HEK293T (cell line): Measurements from ENCODE around the gene SPOUT1.

Source experiments
- CTCF ChIA-PET: fragments of 350-600 bp; formaldehyde crosslinking; extraction: SDS; loops from one replicate; lab custom pipeline; 2021; ENCODE audit warnings: antibody characterized with exemption, inconsistent platforms; lab: Yijun Ruan, JAX
- POLR2A ChIA-PET: fragments of 350-600 bp; formaldehyde crosslinking; extraction: SDS; loops from one replicate; lab custom pipeline; 2020; ENCODE audit warnings: antibody characterized with exemption, inconsistent platforms; lab: Yijun Ruan, JAX
- DNase-seq: peaks from one replicate; pipeline ENCODE4 v3.0.0; 2012; ENCODE audit warnings: mixed read lengths; ENCODE audit errors: extremely low spot score
- ARNT ChIP-seq: fragments of 450-650 bp; IDR thresholded peaks from 2 replicates; pipeline ENCODE4 v1.6.1; 2017; ENCODE audit warnings: mild to moderate bottlenecking
- BHLHE40 ChIP-seq: fragments of 450-650 bp; IDR thresholded peaks from 2 replicates; pipeline ENCODE4 v1.6.1; 2016; ENCODE audit warnings: mild to moderate bottlenecking, moderate library complexity, borderline replicate concordance
- CTBP1 ChIP-seq: fragments of 450-650 bp; IDR thresholded peaks from 2 replicates; pipeline ENCODE4 v1.6.1; 2016; ENCODE audit warnings: borderline replicate concordance
- ELF4 ChIP-seq: fragments of 450-650 bp; IDR thresholded peaks from 2 replicates; pipeline ENCODE4 v1.6.1; 2017; ENCODE audit warnings: antibody characterized with exemption
- FOXA1 ChIP-seq: fragments of 450-650 bp; IDR thresholded peaks from 2 replicates; pipeline ENCODE4 v1.6.1; 2016; ENCODE audit warnings: mild to moderate bottlenecking
- FOXK2 ChIP-seq: fragments of 450-650 bp; IDR thresholded peaks from 2 replicates; pipeline ENCODE4 v1.6.1; 2016; ENCODE audit warnings: mild to moderate bottlenecking
- FOXM1 ChIP-seq: fragments of 450-650 bp; IDR thresholded peaks from 2 replicates; pipeline ENCODE4 v1.6.1; 2017; ENCODE audit warnings: mild to moderate bottlenecking, borderline replicate concordance
- HDGF ChIP-seq: fragments of 450-650 bp; IDR thresholded peaks from 2 replicates; pipeline ENCODE4 v1.6.1; 2017; ENCODE audit warnings: antibody characterized with exemption, borderline replicate concordance
- L3MBTL2 ChIP-seq: fragments of 450-650 bp; conservative IDR thresholded peaks from 2 replicates; pipeline ENCODE4 v1.6.1; 2016; ENCODE audit warnings: mild to moderate bottlenecking
- LEF1 ChIP-seq: fragments of 450-650 bp; IDR thresholded peaks from 2 replicates; pipeline ENCODE4 v1.6.1; 2017; ENCODE audit warnings: mild to moderate bottlenecking, borderline replicate concordance
- NFRKB ChIP-seq: fragments of 450-650 bp; IDR thresholded peaks from 2 replicates; pipeline ENCODE4 v1.6.1; 2016; ENCODE audit warnings: mild to moderate bottlenecking, moderate library complexity
- SP1 ChIP-seq: fragments of 450-650 bp; IDR thresholded peaks from 2 replicates; pipeline ENCODE4 v1.6.1; 2017
- SUZ12 ChIP-seq: fragments of 450-650 bp; IDR thresholded peaks from 2 replicates; pipeline ENCODE4 v1.6.1; 2016; ENCODE audit warnings: mild to moderate bottlenecking
- TARDBP ChIP-seq: fragments of 450-650 bp; IDR thresholded peaks from 2 replicates; pipeline ENCODE4 v1.6.1; 2016
- ZNF384 ChIP-seq: fragments of 450-650 bp; IDR thresholded peaks from 2 replicates; pipeline ENCODE4 v1.6.1; 2016
- TF ChIP-seq, protein P1 (sequence below): fragments of 450-650 bp; IDR thresholded peaks from 2 replicates; pipeline ENCODE4 v1.6.1; 2016

Gene SPOUT1

DNA sequence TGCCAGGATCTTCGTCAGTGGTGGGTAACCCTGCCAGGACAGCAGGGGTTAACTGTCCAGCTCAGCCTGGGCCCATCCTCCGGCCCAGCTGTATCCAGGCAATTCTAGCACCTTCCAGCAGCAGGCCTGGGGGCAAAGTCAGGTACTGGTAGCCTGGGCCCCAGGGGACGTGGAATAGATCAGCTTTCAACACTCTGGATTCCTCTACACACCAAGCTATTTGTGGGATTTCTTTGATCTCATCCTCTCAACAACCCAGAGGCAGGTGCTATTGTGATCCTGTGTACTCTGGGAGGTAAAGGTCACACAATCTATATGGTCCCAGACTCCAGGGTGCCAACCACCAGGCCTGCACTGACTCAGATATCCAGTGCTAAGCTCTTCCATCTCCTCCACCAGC is 8.7 kb upstream of the SPOUT1 start:
- CTCF ChIA-PET, result interaction anchor here (1.2 kb wide), 1 partner anchor 14 kb away, joined by 3 read pairs; no protein-coding TSS in a partner anchor
- DNase-seq, result no peak
- POLR2A ChIA-PET, result interaction anchor here (0.9 kb wide), 1 partner anchor 9 kb away, joined by 3 read pairs; the partner anchor contains the start of gene SPOUT1
- TF ChIP-seq NFRKB, result no peak
- TF ChIP-seq HDGF, result no peak
- TF ChIP-seq LEF1, result no peak
- no peak for TF ChIP-seq ELF4
- TF ChIP-seq L3MBTL2, result no peak
- no peak for TF ChIP-seq SP1
- no peak for TF ChIP-seq FOXK2
- TF ChIP-seq BHLHE40, result no peak
- no peak for TF ChIP-seq CTBP1
- TF ChIP-seq ARNT, result no peak
- TF ChIP-seq FOXA1, result no peak
- TF ChIP-seq FOXM1, result no peak
- TF ChIP-seq, protein P1, sequence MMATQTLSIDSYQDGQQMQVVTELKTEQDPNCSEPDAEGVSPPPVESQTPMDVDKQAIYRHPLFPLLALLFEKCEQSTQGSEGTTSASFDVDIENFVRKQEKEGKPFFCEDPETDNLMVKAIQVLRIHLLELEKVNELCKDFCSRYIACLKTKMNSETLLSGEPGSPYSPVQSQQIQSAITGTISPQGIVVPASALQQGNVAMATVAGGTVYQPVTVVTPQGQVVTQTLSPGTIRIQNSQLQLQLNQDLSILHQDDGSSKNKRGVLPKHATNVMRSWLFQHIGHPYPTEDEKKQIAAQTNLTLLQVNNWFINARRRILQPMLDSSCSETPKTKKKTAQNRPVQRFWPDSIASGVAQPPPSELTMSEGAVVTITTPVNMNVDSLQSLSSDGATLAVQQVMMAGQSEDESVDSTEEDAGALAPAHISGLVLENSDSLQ, result no peak
- no peak for TF ChIP-seq ZNF384
- TF ChIP-seq TARDBP, result no peak
- no peak for TF ChIP-seq SUZ12

DNA sequence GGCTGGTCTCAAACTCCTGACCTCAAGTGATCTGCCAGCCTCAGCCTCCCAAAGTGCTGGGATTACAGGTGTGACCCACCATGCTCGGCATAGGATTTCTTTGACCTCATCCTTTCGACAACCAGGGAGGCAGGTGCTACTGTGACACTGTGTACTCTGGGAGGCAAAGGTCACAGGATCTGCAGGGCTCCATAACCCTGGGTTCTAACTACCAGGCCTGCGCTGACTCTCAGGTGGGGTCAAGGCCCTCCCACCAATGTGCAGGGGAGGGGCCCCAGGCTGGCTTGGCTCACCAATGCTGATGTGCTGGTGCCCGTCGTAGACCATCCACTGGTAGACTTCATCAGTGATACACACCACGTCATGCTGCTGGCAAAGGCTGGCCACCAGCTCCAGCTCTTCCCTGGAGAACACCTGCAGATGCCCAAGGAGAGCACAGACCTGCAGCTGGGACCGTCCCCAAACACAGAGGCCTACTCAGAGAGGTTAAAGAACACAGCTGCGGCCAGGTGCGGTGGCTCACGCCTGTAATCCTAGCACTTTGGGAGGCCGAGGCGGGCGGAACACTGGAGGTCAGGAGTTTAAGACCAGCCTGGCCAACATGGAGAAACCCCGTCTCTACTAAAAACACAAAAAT is 7.0 kb upstream of the SPOUT1 start:
- TF ChIP-seq, protein P1, result no peak
- TF ChIP-seq FOXA1 (no peak), ZNF384 (no peak), SUZ12 (no peak), LEF1 (no peak), FOXM1 (no peak), HDGF (no peak), TARDBP (no peak), ARNT (no peak), ELF4 (no peak)
- CTCF ChIA-PET, result no interaction called here
- DNase-seq, result peak; percentile 2
- POLR2A ChIA-PET, result no interaction called here

DNA sequence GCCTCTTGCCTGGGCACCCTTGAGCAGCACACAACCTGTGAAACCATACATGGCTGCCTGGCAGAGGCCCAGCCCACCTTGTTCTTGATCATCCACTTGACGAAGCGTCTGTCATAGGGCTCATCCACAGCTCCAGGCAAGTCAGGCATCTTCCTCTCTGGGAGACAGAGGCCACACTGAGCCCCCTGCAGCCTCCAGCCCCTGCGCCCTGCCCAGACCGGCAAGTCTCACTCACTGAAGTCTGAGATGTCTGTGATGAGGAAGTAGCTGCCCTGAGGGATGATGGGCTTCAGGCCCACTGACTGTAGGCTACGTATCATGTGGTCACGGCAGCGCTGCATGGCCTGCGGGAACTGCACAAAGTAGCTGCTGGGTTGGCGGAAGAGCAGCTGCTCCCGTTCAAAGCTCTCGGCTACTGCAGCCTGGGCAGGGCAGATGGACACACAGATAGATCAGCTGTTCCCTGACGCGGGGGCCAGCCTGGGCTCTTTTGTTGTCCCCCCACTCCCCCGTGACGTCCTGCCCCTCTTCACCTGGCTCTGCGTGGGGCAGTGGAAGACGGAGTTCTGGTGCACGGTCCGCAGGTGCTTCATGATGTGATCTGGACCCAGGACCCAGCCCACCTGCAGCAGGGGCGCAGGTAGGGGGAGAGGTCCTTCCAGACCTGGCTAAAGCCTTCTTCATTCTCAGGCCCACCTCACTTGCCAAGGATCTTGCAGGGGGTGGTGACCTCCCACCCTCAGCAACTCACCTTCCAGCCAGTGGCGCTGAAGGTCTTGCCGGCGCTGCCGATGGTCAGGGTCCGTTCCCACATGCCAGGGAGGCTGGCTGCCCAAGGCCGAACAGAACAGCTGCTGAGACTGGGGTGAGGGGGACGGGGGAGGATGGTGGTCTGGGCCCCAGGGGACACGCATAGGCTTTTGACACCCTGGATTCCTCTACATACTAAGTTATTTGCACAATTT is 5.9 kb upstream of the SPOUT1 start:
- ChIA-PET POLR2A (no interaction called here), CTCF (no interaction called here)
- TF ChIP-seq SUZ12 (no peak), ZNF384 (no peak)
- DNase-seq, result no peak

DNA sequence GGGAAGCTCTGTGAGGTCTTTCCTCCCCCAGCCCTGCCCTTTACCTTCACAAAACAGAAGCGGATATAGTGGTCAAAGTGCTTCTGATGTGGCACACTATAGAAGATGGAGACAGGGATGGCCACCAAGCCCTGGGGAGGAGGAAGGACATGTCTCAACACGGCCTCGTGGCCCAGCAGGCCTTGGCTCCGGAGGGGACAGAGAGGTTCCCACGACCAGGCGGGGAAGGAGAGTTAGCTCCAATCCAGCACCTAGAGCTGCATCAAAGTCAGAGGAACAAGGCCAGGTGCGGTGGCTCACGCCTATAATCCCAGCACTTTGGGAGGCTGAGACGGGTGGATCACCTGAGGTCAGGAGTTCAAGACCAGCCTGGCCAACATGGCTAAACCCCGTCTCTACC is 4.1 kb upstream of the SPOUT1 start:
- TF ChIP-seq NFRKB (no peak), L3MBTL2 (no peak), CTBP1 (no peak), FOXM1 (no peak), ZNF384 (no peak)
- TF ChIP-seq, protein P1, result no peak
- POLR2A ChIA-PET, result no interaction called here
- CTCF ChIA-PET, result no interaction called here
- no peak for DNase-seq

DNA sequence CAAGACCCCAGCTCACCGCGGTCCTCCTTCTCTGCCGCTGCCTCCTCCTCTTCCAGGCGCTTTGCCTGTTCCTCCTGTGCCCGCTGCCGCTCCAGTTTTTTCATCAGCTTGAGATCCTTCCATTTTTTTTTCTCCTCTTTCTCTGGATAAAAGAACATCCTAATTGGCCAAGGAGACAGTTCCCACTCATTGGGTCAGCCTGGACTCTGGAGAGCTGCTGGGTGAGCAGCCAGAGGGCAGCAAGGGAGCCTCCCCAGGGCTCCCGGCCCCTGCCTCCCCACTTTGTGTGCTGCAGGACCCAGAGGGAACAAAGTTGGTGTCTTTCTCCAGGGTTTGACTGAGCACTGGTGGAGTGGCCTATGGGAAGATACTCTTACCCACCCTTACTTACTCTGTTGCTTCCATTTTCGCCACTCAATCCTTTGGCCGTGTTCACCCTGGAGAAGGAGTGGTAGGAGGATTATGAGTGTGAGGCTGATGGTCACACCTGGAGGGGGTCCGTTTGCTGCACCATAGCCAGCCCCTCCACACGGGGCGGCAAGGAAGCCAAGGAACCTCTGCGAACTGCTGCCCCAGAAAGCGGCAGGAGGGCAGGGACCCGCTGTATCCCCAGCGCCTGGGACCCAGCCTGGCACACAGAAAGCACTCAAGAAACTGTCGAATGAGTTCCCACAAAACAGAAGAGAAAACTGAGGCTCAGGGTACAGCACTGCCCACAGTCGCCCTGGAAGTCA is 708 bp downstream of the SPOUT1 start:
- TF ChIP-seq LEF1, result no peak
- ChIA-PET POLR2A (interaction anchor here (0.5 to 2.6 kb wide), 5 partner anchors 10 to 139 kb away, joined by 3 to 57 read pairs (median 4); partner anchors contain the start of genes ENDOG and SET), CTCF (interaction anchor here (1.4 kb wide), 1 partner anchor 10 kb away, joined by 20 read pairs; the partner anchor contains the start of gene ENDOG)
- no peak for DNase-seq

DNA sequence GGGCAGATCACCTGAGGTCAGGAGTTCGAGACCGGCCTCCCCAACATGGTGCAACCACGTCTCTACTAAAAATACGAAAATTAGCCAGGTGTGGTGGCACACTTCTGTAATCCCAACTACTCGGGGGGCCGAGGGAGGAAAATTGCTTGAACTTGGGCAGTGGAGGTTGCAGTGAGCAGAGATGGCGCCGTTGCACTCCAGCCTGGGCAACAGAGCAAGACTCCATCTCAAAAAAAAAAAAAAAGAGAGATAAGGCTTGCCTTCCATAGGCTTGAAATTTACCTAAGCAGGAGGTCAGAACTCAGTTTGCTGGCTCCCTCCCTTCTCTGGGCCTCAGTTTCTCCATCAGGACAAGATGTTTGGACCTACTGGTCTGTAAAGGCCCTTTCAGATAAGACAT is 1.3 kb downstream of the SPOUT1 start:
- CTCF ChIA-PET, result no interaction called here
- POLR2A ChIA-PET, result interaction anchor here (2.6 kb wide), 1 partner anchor 9 kb away, joined by 57 read pairs; the partner anchor contains the start of gene ENDOG
- DNase-seq, result no peak
- TF ChIP-seq ZNF384, result peak; percentile 71; the same call in 1 of the 2 replicates
- TF ChIP-seq SP1, result no peak
- no peak for TF ChIP-seq FOXM1
- no peak for TF ChIP-seq CTBP1
